B cell (primary cell): ENCODE measurements around the gene TRAPPC3L. TPM values are rescaled to one million over a fixed set of nuclear protein-coding genes. Genes with fewer than 3 reads are reported as not detected.

Source experiments
- ATAC-seq: fragments of 200-7000 bp; cut with Tn5 transposase; one replicate; pipeline ENCODE4 v1.10.0; 2021; ENCODE audit warnings: low read depth, mild to moderate bottlenecking, moderate number of reproducible peaks, moderate library complexity
- CTCF ChIA-PET: fragments of 350-600 bp; sonication (Branson Sonifier 250); formaldehyde crosslinking; loops from one replicate; lab custom pipeline; 2021; ENCODE audit warnings: antibody characterized with exemption, inconsistent platforms; lab: Charles Lee
- POLR2A ChIA-PET: fragments of 350-600 bp; sonication (Branson Sonifier 250); formaldehyde crosslinking; loops from one replicate; lab custom pipeline; 2021; ENCODE audit warnings: antibody characterized with exemption; lab: Charles Lee
- DNase-seq: peaks from one replicate; pipeline ENCODE4 v3.0.0; 2013
- H2AFZ ChIP-seq: 2 replicates; pipeline ENCODE4 v1.6.1; 2012; ENCODE audit warnings: mild to moderate bottlenecking, low read depth, low read length; ENCODE audit not compliant: insufficient read depth, poor library complexity, severe bottlenecking
- H3K27ac ChIP-seq, 2 donors: 1 replicate in 1 of 2; 2 replicates in 1 of 2; pipeline ENCODE4 v1.5.1; 2012 to 2013; ENCODE audit warnings: low read length in 2 of 2, mild to moderate bottlenecking in 2 of 2, moderate library complexity in 1 of 2
- H3K27me3 ChIP-seq, 4 experiments: fragments of 200-600 bp in 1 of 4; sonication (generic) in 1 of 4; replicated peaks in 1 of 4; 1 replicate in 2 of 4; 2 replicates in 2 of 4; pipeline versions ENCODE4 v1.6.1 to v1.7.0; 2013 to 2016; ENCODE audit warnings: low read length in 3 of 4, mild to moderate bottlenecking in 2 of 4, mixed read lengths in 1 of 4, moderate library complexity in 1 of 4; ENCODE audit not compliant: insufficient read depth in 4 of 4, control insufficient read depth in 3 of 4; ENCODE audit errors: control extremely low read depth in 1 of 4
- H3K36me3 ChIP-seq, 2 experiments: replicated peaks in 1 of 2; 1 replicate in 1 of 2; 2 replicates in 1 of 2; pipeline versions ENCODE4 v1.6.1 to v1.7.1; 2013; ENCODE audit warnings: low read length in 1 of 2; ENCODE audit not compliant: insufficient read depth in 2 of 2, control insufficient read depth in 1 of 2; ENCODE audit errors: control extremely low read depth in 1 of 2, extremely low read depth in 1 of 2
- H3K4me1 ChIP-seq, 2 donors: fragments of 200-600 bp in 1 of 2; sonication (generic) in 1 of 2; 1 replicate in 1 of 2; 2 replicates in 1 of 2; pipeline versions ENCODE4 v1.5.1 to v1.6.1; 2013 to 2017; ENCODE audit warnings: low read length in 2 of 2; ENCODE audit not compliant: control insufficient read depth in 2 of 2, insufficient read depth in 2 of 2
- H3K4me2 ChIP-seq: replicated peaks from 2 replicates; pipeline ENCODE3; 2012; ENCODE audit warnings: mild to moderate bottlenecking, low read depth, low read length; ENCODE audit not compliant: poor library complexity, severe bottlenecking
- H3K4me3 ChIP-seq, 5 experiments: fragments of 200-600 bp in 1 of 5; sonication (generic) in 1 of 5; 1 replicate in 3 of 5; 2 replicates in 2 of 5; pipeline versions ENCODE4 v1.5.1 to v1.7.0; 2011 to 2016; ENCODE audit warnings: low read length in 4 of 5, mild to moderate bottlenecking in 4 of 5, low read depth in 2 of 5, control low read depth in 1 of 5, moderate library complexity in 1 of 5; ENCODE audit not compliant: insufficient read depth in 1 of 5; ENCODE audit errors: control extremely low read depth in 1 of 5, extremely low read depth in 1 of 5
- H3K79me2 ChIP-seq: fragments of 200-600 bp; sonication (generic); one replicate; pipeline ENCODE4 v1.6.0; 2016; ENCODE audit warnings: low read length; ENCODE audit not compliant: control insufficient read depth, insufficient read depth
- H3K9ac ChIP-seq: fragments of 200-600 bp; sonication (generic); 2 replicates; pipeline ENCODE4 v1.6.1; 2017; ENCODE audit warnings: mild to moderate bottlenecking, low read length, moderate library complexity
- H3K9me3 ChIP-seq, 3 donors: one replicate each; pipeline versions ENCODE4 v1.6.1 to v1.7.1; 2013; ENCODE audit warnings: low read length in 2 of 3; ENCODE audit not compliant: control insufficient read depth in 2 of 3, insufficient read depth in 1 of 3; ENCODE audit errors: control extremely low read depth in 1 of 3
- H4K20me1 ChIP-seq: 2 replicates; pipeline ENCODE4 v1.6.0; 2012; ENCODE audit warnings: mild to moderate bottlenecking, low read length; ENCODE audit not compliant: insufficient read depth, control insufficient read depth, poor library complexity, severe bottlenecking
- H3K27ac Mint-ChIP-seq: one replicate; pipeline ENCODE4 v1.8.0; 2021; ENCODE audit warnings: mixed read lengths
- H3K27me3 Mint-ChIP-seq: one replicate; pipeline ENCODE4 v1.8.0; 2021; ENCODE audit warnings: mixed read lengths
- H3K4me1 Mint-ChIP-seq: one replicate; pipeline ENCODE4 v1.8.0; 2021; ENCODE audit warnings: mixed read lengths
- H3K4me3 Mint-ChIP-seq: one replicate; pipeline ENCODE4 v1.8.0; 2021; ENCODE audit warnings: mixed read lengths
- H3K9me3 Mint-ChIP-seq: one replicate; pipeline ENCODE4 v1.8.0; 2022; ENCODE audit warnings: mixed read lengths; ENCODE audit not compliant: insufficient read depth
- EZH2 ChIP-seq: IDR thresholded peaks from 2 replicates; pipeline ENCODE4 v1.6.1; 2012; ENCODE audit warnings: borderline replicate concordance, low read depth, mild to moderate bottlenecking, moderate library complexity, low read length; ENCODE audit not compliant: insufficient read depth, poor library complexity, severe bottlenecking
- WGBS: methylation state at CpG from one replicate; pipeline ENCODE4 v1.1.5; 2013; ENCODE audit warnings: missing lambda C conversion rate; ENCODE audit not compliant: insufficient coverage; 5-methylcytosine and 5-hydroxymethylcytosine counted together
- intact Hi-C: fragments of 100-400 bp; cut with micrococcal nuclease; formaldehyde crosslinking; loops from one replicate; pipeline ENCODE4 v1.10.0; 2022
- polyA plus RNA-seq: library from polyadenylated mRNA; depleted of rRNA; stranded (reverse); fragments of >200 nt; gene quantifications from 2 replicates; pipeline ENCODE4 v1.2.3, GENCODE V29; 2012
- total RNA-seq, 2 donors: library from RNA; stranded (reverse); fragments of 120-200 nt in 1 of 2; gene quantifications; 1 replicate in 1 of 2; 2 replicates in 1 of 2; pipeline versions ENCODE4 v1.2.3 to v1.2.4, GENCODE V29; 2013 to 2022
- TF ChIP-seq, protein P1 (sequence below): fragments of 200-600 bp; IDR thresholded peaks from one replicate; pipeline ENCODE4 v1.8.0; 2022; ENCODE audit warnings: antibody characterized with exemption, mild to moderate bottlenecking

The TRAPPC3L gene
- total and polyA plus RNA-seq, 2 donors (not counting 1 experiment from before 2014, with no cell fraction given), result not detected

DNA sequence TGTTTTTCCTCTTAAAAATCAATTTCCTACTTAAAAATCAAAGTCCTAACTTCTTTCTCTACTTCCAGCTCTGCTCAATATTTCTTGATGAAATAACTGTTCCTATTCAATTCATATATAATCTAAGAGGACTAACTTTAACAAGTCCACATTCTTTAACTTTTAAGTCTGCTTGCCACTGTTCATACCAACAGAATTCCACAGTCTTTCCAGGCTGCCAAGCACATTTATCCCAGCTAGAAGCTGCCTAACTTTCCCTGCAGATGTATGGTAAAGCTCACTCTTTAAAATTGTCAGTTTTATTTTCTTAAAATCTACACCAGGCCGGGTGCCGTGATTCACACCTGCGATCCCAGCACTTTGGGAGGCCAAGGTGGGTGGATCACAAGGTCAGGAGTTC, 72.8 kb downstream of the TRAPPC3L start:
- H3K9me3 ChIP-seq, result no peaks in the 10 kb centered on the region
- CTCF ChIA-PET, result interaction anchor here (0.9 to 2.4 kb wide), 2 partner anchors 68 to 185 kb away, joined by 3 to 7 read pairs; no protein-coding TSS in a partner anchor
- no peaks in the 10 kb centered on the region for H4K20me1 ChIP-seq
- intact Hi-C loops, result no loop called here
- no peaks in the 10 kb centered on the region for H3K79me2 ChIP-seq
- Mint-ChIP-seq H3K27me3 (no peaks in the 10 kb centered on the region), H3K4me1 (peaks cover 37% of the 10 kb centered on the region), H3K27ac (no peak overlapping the region), H3K4me3 (no peak overlapping the region), H3K9me3 (no peaks in the 10 kb centered on the region)
- no peak overlapping the region for H3K9ac ChIP-seq
- no peak for DNase-seq
- no CpG with 5 or more reads among the region's 3 CpGs for WGBS
- H2AFZ ChIP-seq, result no peak overlapping the region
- no peak for TF ChIP-seq EZH2
- TF ChIP-seq, protein P1, sequence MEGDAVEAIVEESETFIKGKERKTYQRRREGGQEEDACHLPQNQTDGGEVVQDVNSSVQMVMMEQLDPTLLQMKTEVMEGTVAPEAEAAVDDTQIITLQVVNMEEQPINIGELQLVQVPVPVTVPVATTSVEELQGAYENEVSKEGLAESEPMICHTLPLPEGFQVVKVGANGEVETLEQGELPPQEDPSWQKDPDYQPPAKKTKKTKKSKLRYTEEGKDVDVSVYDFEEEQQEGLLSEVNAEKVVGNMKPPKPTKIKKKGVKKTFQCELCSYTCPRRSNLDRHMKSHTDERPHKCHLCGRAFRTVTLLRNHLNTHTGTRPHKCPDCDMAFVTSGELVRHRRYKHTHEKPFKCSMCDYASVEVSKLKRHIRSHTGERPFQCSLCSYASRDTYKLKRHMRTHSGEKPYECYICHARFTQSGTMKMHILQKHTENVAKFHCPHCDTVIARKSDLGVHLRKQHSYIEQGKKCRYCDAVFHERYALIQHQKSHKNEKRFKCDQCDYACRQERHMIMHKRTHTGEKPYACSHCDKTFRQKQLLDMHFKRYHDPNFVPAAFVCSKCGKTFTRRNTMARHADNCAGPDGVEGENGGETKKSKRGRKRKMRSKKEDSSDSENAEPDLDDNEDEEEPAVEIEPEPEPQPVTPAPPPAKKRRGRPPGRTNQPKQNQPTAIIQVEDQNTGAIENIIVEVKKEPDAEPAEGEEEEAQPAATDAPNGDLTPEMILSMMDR, result no peak
- ATAC-seq, result no peak
- peaks cover 24 to 32% of the 10 kb centered on the region in 2 donors for H3K4me1 ChIP-seq
- H3K4me2 ChIP-seq, result no peak overlapping the region
- no peak overlapping the region for H3K4me3 ChIP-seq
- no peaks in the 10 kb centered on the region for H3K27me3 ChIP-seq
- H3K36me3 ChIP-seq, result no peaks in the 10 kb centered on the region
- no peak overlapping the region for H3K27ac ChIP-seq
- POLR2A ChIA-PET, result no interaction called here

DNA sequence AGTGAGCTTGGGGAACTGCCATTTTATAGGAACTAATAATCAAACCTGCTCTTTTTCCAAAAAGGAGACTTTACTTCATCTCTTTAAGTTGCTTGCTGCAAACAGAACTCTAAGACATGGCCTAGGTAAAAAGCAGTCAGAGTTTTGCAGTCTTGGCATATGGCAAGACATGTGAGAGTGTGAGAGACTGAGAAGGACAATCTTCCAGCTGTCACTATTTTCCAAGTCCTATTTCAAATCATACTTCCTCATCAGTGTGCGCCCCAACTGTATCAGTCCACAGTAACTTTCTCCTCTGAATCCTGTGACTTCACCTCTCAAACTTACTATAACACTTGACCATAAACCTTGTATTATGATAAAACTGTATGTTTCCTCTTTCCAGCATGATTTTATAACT, 74.0 kb downstream of the TRAPPC3L start:
- WGBS, result no CpG with 5 or more reads among the region's 1 CpG
- H3K9ac ChIP-seq, result no peak overlapping the region
- H3K9me3 ChIP-seq, result no peaks in the 10 kb centered on the region
- no peak overlapping the region for H3K4me2 ChIP-seq
- POLR2A ChIA-PET, result no interaction called here
- no peak for DNase-seq
- no peak overlapping the region for H3K4me3 Mint-ChIP-seq
- peaks cover 28 to 37% of the 10 kb centered on the region in 2 donors for H3K4me1 ChIP-seq
- H3K27ac ChIP-seq, result no peak overlapping the region
- no peaks in the 10 kb centered on the region for H3K27me3 Mint-ChIP-seq
- no peak overlapping the region for H3K27ac Mint-ChIP-seq
- TF ChIP-seq, protein P1, result no peak
- no peak for TF ChIP-seq EZH2
- no peaks in the 10 kb centered on the region for H4K20me1 ChIP-seq
- intact Hi-C loops, result no loop called here
- no peaks in the 10 kb centered on the region for H3K36me3 ChIP-seq
- ATAC-seq, result no peak
- peaks cover 44% of the 10 kb centered on the region for H3K4me1 Mint-ChIP-seq
- H3K4me3 ChIP-seq, result no peak overlapping the region
- H2AFZ ChIP-seq, result no peak overlapping the region
- H3K9me3 Mint-ChIP-seq, result no peaks in the 10 kb centered on the region
- no peaks in the 10 kb centered on the region for H3K27me3 ChIP-seq
- CTCF ChIA-PET, result interaction anchor here (1.6 to 1.7 kb wide), 2 partner anchors 89 to 182 kb away, joined by 4 to 5 read pairs; no protein-coding TSS in a partner anchor
- no peaks in the 10 kb centered on the region for H3K79me2 ChIP-seq
